Measurements from ENCODE around the gene SLC25A26. TPM values are rescaled to one million over a fixed set of nuclear protein-coding genes. Genes with fewer than 3 reads are reported as not detected.

Gene SLC25A26
- total RNA-seq, 1 experiment from 2014 or later, result 23.8 TPM

GRCh38 chr3:66390013-66390412 lies 169.2 kb downstream of the SLC25A26 start (continued):
- TF ChIP-seq CBX3 (IDR thresholded peaks at IDR 0.05; ENCODE audit: low read depth), result no peak

GRCh38 chr3:66392512-66392911 lies 171.7 kb downstream of the SLC25A26 start:
- ChIA-PET POLR2A (no interaction called here), CTCF (interaction anchor here (1.2 kb wide), 1 partner anchor 14 kb away, joined by 3 read pairs; no protein-coding TSS in a partner anchor), RAD21 (ENCODE audit: low non-redundant PET in 1 of 2, low total read pairs in 2 of 2, uncharacterized antibody in 2 of 2, unreplicated experiment in 2 of 2) (no interaction called here)
- Histone ChIP-seq H3K9me2 (ENCODE audit: insufficient read depth) (no peaks in the 10 kb centered on the region), H3K4me3 (replicated peaks in 1 of 2; ENCODE audit: low read depth in 1 of 2, low read length in 2 of 2) (no peak overlapping the region), H3K27ac (ENCODE audit: low read depth, low read length) (no peak overlapping the region), H3K4me1 (ENCODE audit: control insufficient read depth in 1 of 2, insufficient read depth in 2 of 2, low read length in 2 of 2) (no peaks in the 10 kb centered on the region), H3K9me3 (ENCODE audit: control insufficient read depth in 1 of 2, insufficient read depth in 1 of 2, low read depth in 1 of 2, low read length in 2 of 2) (no peaks in the 10 kb centered on the region), H3K27me3 (ENCODE audit: insufficient read depth, low read length) (no peaks in the 10 kb centered on the region), H3K79me2 (ENCODE audit: insufficient read depth, low read length) (no peaks in the 10 kb centered on the region), H3K36me3 (ENCODE audit: control insufficient read depth in 1 of 2, insufficient read depth in 2 of 2, low read length in 2 of 2) (no peaks in the 10 kb centered on the region), H4K20me1 (ENCODE audit: insufficient read depth) (no peaks in the 10 kb centered on the region), H3K4me2 (ENCODE audit: low read length) (no peak overlapping the region), H3K9ac (ENCODE audit: low read length) (no peak overlapping the region), H2AFZ (ENCODE audit: low read depth, low read length, poor library complexity, severe bottlenecking) (no peak overlapping the region)
- ATAC-seq, result no peak
- BruUV-seq (replicated peaks), result no TSS peak
- TF ChIP-seq POLR2AphosphoS5 (IDR thresholded peaks at IDR 0.05; ENCODE audit: low read depth, low read length) (no peak), RAD21 (IDR thresholded peaks at IDR 0.05; ENCODE audit: low read depth) (no peak), SRF (IDR thresholded peaks at IDR 0.05; ENCODE audit: low read depth) (no peak), ATF3 (IDR thresholded peaks at IDR 0.05) (no peak), TCF7L2 (IDR thresholded peaks at IDR 0.05; ENCODE audit: borderline replicate concordance, extremely low read depth, insufficient read depth, insufficient read length) (no peak), JUND (IDR thresholded peaks at IDR 0.05) (no peak), POLR2A (IDR thresholded peaks at IDR 0.05; ENCODE audit: borderline replicate concordance, extremely low read depth, insufficient read depth, insufficient read length) (no peak)
- DNase-seq (ENCODE audit: low read depth, low spot score), result no peak
- intact Hi-C loops (cut with micrococcal nuclease), result no loop called here

GRCh38 chr3:66392966-66393332 lies 172.1 kb downstream of the SLC25A26 start:
- Histone ChIP-seq H3K9ac (ENCODE audit: low read length) (no peak overlapping the region), H2AFZ (ENCODE audit: low read depth, low read length, poor library complexity, severe bottlenecking) (no peak overlapping the region), H3K36me3 (ENCODE audit: control insufficient read depth in 1 of 2, insufficient read depth in 2 of 2, low read length in 2 of 2) (no peaks in the 10 kb centered on the region), H4K20me1 (ENCODE audit: insufficient read depth) (no peaks in the 10 kb centered on the region), H3K4me1 (ENCODE audit: control insufficient read depth in 1 of 2, insufficient read depth in 2 of 2, low read length in 2 of 2) (no peaks in the 10 kb centered on the region), H3K79me2 (ENCODE audit: insufficient read depth, low read length) (no peaks in the 10 kb centered on the region), H3K27me3 (ENCODE audit: insufficient read depth, low read length) (no peaks in the 10 kb centered on the region), H3K4me3 (replicated peaks in 1 of 2; ENCODE audit: low read depth in 1 of 2, low read length in 2 of 2) (no peak overlapping the region), H3K9me2 (ENCODE audit: insufficient read depth) (no peaks in the 10 kb centered on the region), H3K27ac (ENCODE audit: low read depth, low read length) (no peak overlapping the region), H3K9me3 (ENCODE audit: control insufficient read depth in 1 of 2, insufficient read depth in 1 of 2, low read depth in 1 of 2, low read length in 2 of 2) (no peaks in the 10 kb centered on the region), H3K4me2 (ENCODE audit: low read length) (no peak overlapping the region)
- ATAC-seq (no peak), DNase-seq (ENCODE audit: low read depth, low spot score) (no peak)
- TF ChIP-seq EGR1 (IDR thresholded peaks at IDR 0.05; ENCODE audit: low read depth), result no peak
- no peak for TF ChIP-seq ELF1 (IDR thresholded peaks at IDR 0.05; ENCODE audit: borderline replicate concordance, low read depth)
- TF ChIP-seq EZH2phosphoT487 (IDR thresholded peaks at IDR 0.05; ENCODE audit: borderline replicate concordance), result no peak
- TF ChIP-seq FOSL1 (IDR thresholded peaks at IDR 0.05; ENCODE audit: low read depth), result no peak
- no peak for TF ChIP-seq EZH2 (IDR thresholded peaks at IDR 0.05)
- TF ChIP-seq SIN3A (IDR thresholded peaks at IDR 0.05; ENCODE audit: low read depth), result no peak
- no peak for TF ChIP-seq ATF3 (IDR thresholded peaks at IDR 0.05)
- no peak for TF ChIP-seq REST (IDR thresholded peaks at IDR 0.05; ENCODE audit: low read depth)
- TF ChIP-seq POLR2AphosphoS5 (IDR thresholded peaks at IDR 0.05; ENCODE audit: low read depth, low read length), result no peak
- no TSS peak for BruUV-seq (replicated peaks)
- ChIA-PET RAD21 (ENCODE audit: low non-redundant PET in 1 of 2, low total read pairs in 2 of 2, uncharacterized antibody in 2 of 2, unreplicated experiment in 2 of 2) (no interaction called here), CTCF (interaction anchor here (1.2 kb wide), 1 partner anchor 15 kb away, joined by 3 read pairs; no protein-coding TSS in a partner anchor), POLR2A (no interaction called here)
- intact Hi-C loops (cut with micrococcal nuclease), result no loop called here

All from HCT116 (cell line).